SU-DHL-6 (cell line): ENCODE data around the gene SLC9A5.

Source experiments
- H2AFZ ChIP-seq: fragments of 200-600 bp; sonication (generic); 2 replicates; pipeline ENCODE4 v1.6.1; 2014; ENCODE audit warnings: low read depth, mild to moderate bottlenecking, moderate library complexity, mixed read lengths, antibody characterized with exemption, low read length; ENCODE audit not compliant: severe bottlenecking
- H3F3A ChIP-seq: fragments of 200-600 bp; shearing (Covaris generic); 2 replicates; pipeline ENCODE4 v1.6.0; 2016; ENCODE audit warnings: antibody characterized with exemption, mild to moderate bottlenecking; ENCODE audit not compliant: insufficient read depth
- H3K27ac ChIP-seq: fragments of 200-600 bp; sonication (generic); 2 replicates; pipeline ENCODE4 v1.5.1; 2016; ENCODE audit warnings: low read depth, mild to moderate bottlenecking, low read length, moderate library complexity, mixed read lengths
- H3K27me3 ChIP-seq: fragments of 200-600 bp; sonication (generic), shearing (Covaris generic); 2 replicates; pipeline ENCODE4 v1.6.0; 2014; ENCODE audit warnings: mild to moderate bottlenecking, low read length
- H3K36me3 ChIP-seq: fragments of 200-600 bp; sonication (generic); 2 replicates; pipeline ENCODE4 v1.6.1; 2014; ENCODE audit warnings: mild to moderate bottlenecking, low read length, mixed read lengths
- H3K4me2 ChIP-seq: fragments of 300-600, 200-600 bp; shearing (Covaris generic), sonication (generic); 2 replicates; pipeline ENCODE4 v1.6.0; 2014; ENCODE audit warnings: low read length, low read depth, mild to moderate bottlenecking; ENCODE audit not compliant: poor library complexity, severe bottlenecking
- H3K4me3 ChIP-seq: fragments of 200-600 bp; sonication (generic); 2 replicates; pipeline ENCODE4 v1.5.1; 2014; ENCODE audit warnings: antibody characterized with exemption, low read length, mild to moderate bottlenecking, mixed read lengths; ENCODE audit not compliant: insufficient read depth, poor library complexity, severe bottlenecking
- H3K79me2 ChIP-seq: fragments of 200-600 bp; sonication (generic); 2 replicates; pipeline ENCODE4 v1.6.1; 2014; ENCODE audit warnings: mild to moderate bottlenecking, low read length, moderate library complexity; ENCODE audit not compliant: insufficient read depth
- H3K9ac ChIP-seq: fragments of 200-600 bp; sonication (generic); 2 replicates; pipeline ENCODE4 v1.7.0; 2014; ENCODE audit warnings: mild to moderate bottlenecking, low read length
- H3K9me2 ChIP-seq: fragments of 200-600 bp; sonication (generic); replicated peaks from 2 replicates; pipeline ENCODE4 v1.6.1; 2014; ENCODE audit warnings: low read length; ENCODE audit not compliant: insufficient read depth
- H3K9me3 ChIP-seq: fragments of 200-600 bp; sonication (generic); 2 replicates; pipeline ENCODE4 v1.6.1; 2014; ENCODE audit warnings: low read length, mixed read lengths; ENCODE audit not compliant: insufficient read depth
- H4K20me1 ChIP-seq: fragments of 200-600 bp; sonication (generic); 2 replicates; pipeline ENCODE4 v1.6.1; 2014; ENCODE audit warnings: low read depth, mild to moderate bottlenecking, antibody characterized with exemption, low read length, moderate library complexity, mixed read lengths
- CTCF ChIP-seq: fragments of 200-600 bp; sonication (generic); IDR thresholded peaks from one replicate; pipeline ENCODE4 v1.5.1; 2017; ENCODE audit warnings: antibody characterized with exemption, mild to moderate bottlenecking, low read length, moderate library complexity; ENCODE audit not compliant: insufficient read depth, poor library complexity, severe bottlenecking
- EZH2phosphoT487 ChIP-seq: fragments of 200-600 bp; sonication (generic), shearing (Covaris generic); conservative IDR thresholded peaks from 2 replicates; pipeline ENCODE4 v1.6.1; 2018; ENCODE audit warnings: mild to moderate bottlenecking, antibody characterized with exemption, low read length, moderate library complexity, mixed read lengths

The SLC9A5 gene

GRCh38 chr16:67284699-67285646, 36.2 kb downstream of the SLC9A5 start:
- Histone ChIP-seq H3K9me2 (no peaks in the 10 kb centered on the region), H2AFZ (no peak overlapping the region), H3K79me2 (no peaks in the 10 kb centered on the region), H3K27ac (no peak overlapping the region), H3F3A (no peaks in the 10 kb centered on the region), H3K4me3 (no peak overlapping the region), H3K9ac (no peak overlapping the region), H3K4me2 (no peak overlapping the region), H3K9me3 (no peaks in the 10 kb centered on the region), H3K36me3 (no peaks in the 10 kb centered on the region), H4K20me1 (no peaks in the 10 kb centered on the region), H3K27me3 (no peaks in the 10 kb centered on the region)
- TF ChIP-seq CTCF (peak; percentile 21), EZH2phosphoT487 (no peak)

- Histone ChIP-seq H3K79me2 (no peaks in the 10 kb centered on the region), H3K9me2 (no peaks in the 10 kb centered on the region), H3K9ac (no peak overlapping the region), H3K27ac (no peak overlapping the region), H3K4me2 (no peak overlapping the region), H3K4me3 (no peak overlapping the region), H4K20me1 (no peaks in the 10 kb centered on the region), H3K36me3 (no peaks in the 10 kb centered on the region), H3K27me3 (no peaks in the 10 kb centered on the region), H3K9me3 (no peaks in the 10 kb centered on the region), H2AFZ (no peak overlapping the region), H3F3A (no peaks in the 10 kb centered on the region)
- TF ChIP-seq CTCF (no peak), EZH2phosphoT487 (no peak)
These were observed 37.9 kb downstream of the SLC9A5 start for GRCh38 chr16:67286441-67287235.

GRCh38 chr16:67287960-67288359, 39.2 kb downstream of the SLC9A5 start:
- Histone ChIP-seq H3K4me2 (no peak overlapping the region), H3K27me3 (no peaks in the 10 kb centered on the region), H3K4me3 (no peak overlapping the region), H3K36me3 (no peaks in the 10 kb centered on the region), H3F3A (no peaks in the 10 kb centered on the region), H3K9me2 (no peaks in the 10 kb centered on the region), H3K79me2 (no peaks in the 10 kb centered on the region), H3K27ac (no peak overlapping the region), H2AFZ (no peak overlapping the region), H4K20me1 (no peaks in the 10 kb centered on the region), H3K9me3 (no peaks in the 10 kb centered on the region), H3K9ac (no peak overlapping the region)
- TF ChIP-seq EZH2phosphoT487 = no peak
- TF ChIP-seq CTCF = no peak
